K562 (cell line): Measurements from ENCODE around the gene MAP2K3.

Source experiments
- CTCF ChIP-seq, 3 experiments: IDR thresholded peaks in 2 of 3; conservative IDR thresholded peaks in 1 of 3; 2 replicates each; pipeline ENCODE4 v1.5.1; 2011 to 2012; ENCODE audit warnings: low read length in 3 of 3, mild to moderate bottlenecking in 3 of 3, control low read depth in 2 of 3, improper control_type of control experiment in 1 of 3, inconsistent platforms in 1 of 3, low read depth in 1 of 3, mixed read lengths in 1 of 3, moderate library complexity in 1 of 3; ENCODE audit not compliant: insufficient read depth in 2 of 3
- ELK1 ChIP-seq: sonication (generic); formaldehyde crosslinking; IDR thresholded peaks from 2 replicates; pipeline ENCODE4 v1.8.1; 2022; ENCODE audit warnings: missing genetic modification reagents
- SMC3 ChIP-seq: conservative IDR thresholded peaks from 2 replicates; pipeline ENCODE4 v1.6.1; 2011; ENCODE audit warnings: low read depth, low read length, improper control_type of control experiment; ENCODE audit not compliant: insufficient read depth

GRCh38 chr17:21243516-21244303 is 40.8 kb upstream of the MAP2K3 start:
- TF ChIP-seq ELK1 (CRISPR knock-in tag): no peak
- no peak for TF ChIP-seq SMC3
- TF ChIP-seq CTCF (IDR thresholded peaks at IDR 0.05 in 2 of 3, conservative IDR thresholded peaks at IDR 0.05 in 1 of 3; ENCODE audit: insufficient read depth in 2 of 3, low read depth in 1 of 3, low read length in 3 of 3): no peak
